BE2C (cell line): ENCODE data around the gene FBXL5.

Source experiments
- DNase-seq: peaks from one replicate; pipeline ENCODE4 v3.0.0-alpha.2; 2020
- H3K27me3 ChIP-seq: fragments of 250-450 bp; sonication (Bioruptor Pico); 2 replicates; pipeline ENCODE4 v1.5.1; 2020; ENCODE audit warnings: mild to moderate bottlenecking
- H3K36me3 ChIP-seq: fragments of 250-450 bp; sonication (Bioruptor Pico); 2 replicates; pipeline ENCODE4 v1.5.1; 2020; ENCODE audit warnings: mild to moderate bottlenecking
- H3K4me1 ChIP-seq: fragments of 250-450 bp; sonication (Bioruptor Pico); 2 replicates; pipeline ENCODE4 v1.5.1; 2020
- H3K4me3 ChIP-seq: 2 replicates; pipeline ENCODE4 v1.5.1; 2011; ENCODE audit warnings: low read depth, low read length
- H3K9me3 ChIP-seq: fragments of 250-450 bp; sonication (Bioruptor Pico); 2 replicates; pipeline ENCODE4 v1.5.1; 2020
- TF ChIP-seq, protein P1 (sequence below): IDR thresholded peaks from 2 replicates; pipeline ENCODE4 v1.5.1; 2012; ENCODE audit warnings: mild to moderate bottlenecking, low read depth, low read length

The FBXL5 gene

DNA sequence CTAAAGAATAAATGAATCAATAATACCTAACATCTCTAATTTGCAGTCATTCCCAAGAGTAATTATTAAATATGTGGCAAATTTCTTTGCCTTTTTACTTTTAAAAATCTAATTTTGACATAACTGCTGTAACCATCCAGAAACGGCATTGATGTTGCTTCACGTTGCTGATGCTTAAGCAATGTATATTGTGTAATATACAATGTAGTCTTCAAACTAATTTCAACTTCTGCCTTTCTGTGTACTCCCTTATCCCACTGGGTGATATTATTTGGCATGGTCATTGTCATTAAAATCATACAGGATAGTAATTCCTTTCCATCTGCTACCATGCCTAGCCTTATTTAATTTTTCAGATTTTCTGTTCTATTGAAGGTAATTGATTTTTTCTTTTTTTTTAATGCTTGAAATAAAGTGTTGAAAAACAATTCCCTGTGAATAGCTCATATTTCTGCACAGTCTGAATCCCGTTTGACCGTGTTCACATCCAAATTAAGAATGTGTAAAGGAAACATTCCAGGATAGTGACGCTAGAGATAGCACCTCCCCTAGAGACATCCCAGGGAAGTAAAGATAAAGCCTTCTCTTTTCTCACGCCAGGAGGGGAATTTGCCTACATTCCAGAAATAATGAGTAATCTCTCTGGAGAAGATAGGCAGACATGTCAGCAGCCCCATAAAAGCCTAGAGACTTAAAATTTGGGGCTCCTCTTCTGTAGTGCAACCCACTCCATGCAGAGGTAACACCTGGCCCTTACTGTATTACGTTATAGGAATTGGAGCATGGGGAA, 35.1 kb upstream of the FBXL5 start:
- H3K4me3 ChIP-seq: no peak overlapping the region
- H3K9me3 ChIP-seq: no peaks in the 10 kb centered on the region
- no peak for DNase-seq
- H3K4me1 ChIP-seq: no peaks in the 10 kb centered on the region; the same call in 1 of the 2 replicates
- H3K36me3 ChIP-seq: peaks cover 5% of the 10 kb centered on the region; the same call in 1 of the 2 replicates
- TF ChIP-seq, protein P1, sequence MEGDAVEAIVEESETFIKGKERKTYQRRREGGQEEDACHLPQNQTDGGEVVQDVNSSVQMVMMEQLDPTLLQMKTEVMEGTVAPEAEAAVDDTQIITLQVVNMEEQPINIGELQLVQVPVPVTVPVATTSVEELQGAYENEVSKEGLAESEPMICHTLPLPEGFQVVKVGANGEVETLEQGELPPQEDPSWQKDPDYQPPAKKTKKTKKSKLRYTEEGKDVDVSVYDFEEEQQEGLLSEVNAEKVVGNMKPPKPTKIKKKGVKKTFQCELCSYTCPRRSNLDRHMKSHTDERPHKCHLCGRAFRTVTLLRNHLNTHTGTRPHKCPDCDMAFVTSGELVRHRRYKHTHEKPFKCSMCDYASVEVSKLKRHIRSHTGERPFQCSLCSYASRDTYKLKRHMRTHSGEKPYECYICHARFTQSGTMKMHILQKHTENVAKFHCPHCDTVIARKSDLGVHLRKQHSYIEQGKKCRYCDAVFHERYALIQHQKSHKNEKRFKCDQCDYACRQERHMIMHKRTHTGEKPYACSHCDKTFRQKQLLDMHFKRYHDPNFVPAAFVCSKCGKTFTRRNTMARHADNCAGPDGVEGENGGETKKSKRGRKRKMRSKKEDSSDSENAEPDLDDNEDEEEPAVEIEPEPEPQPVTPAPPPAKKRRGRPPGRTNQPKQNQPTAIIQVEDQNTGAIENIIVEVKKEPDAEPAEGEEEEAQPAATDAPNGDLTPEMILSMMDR: no peak
- H3K27me3 ChIP-seq: no peaks in the 10 kb centered on the region

DNA sequence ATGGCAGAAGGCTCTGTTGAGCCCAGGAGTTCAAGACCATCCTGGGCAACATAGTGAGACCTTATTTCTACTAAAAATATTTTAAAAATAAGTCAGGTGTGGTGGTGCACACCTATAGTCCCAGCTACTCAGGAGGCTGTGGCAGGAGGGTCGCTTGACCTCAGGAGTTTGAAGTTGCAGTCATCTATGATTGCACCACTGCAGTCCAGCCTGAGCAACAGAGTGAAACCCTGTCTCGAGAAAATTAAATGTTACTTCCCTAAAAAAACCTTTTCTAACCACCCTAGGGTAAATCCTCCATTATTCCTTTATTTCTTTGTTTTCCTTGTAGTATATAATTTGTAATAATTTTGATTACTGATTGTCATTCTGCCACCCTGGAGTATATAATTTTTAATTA, 34.4 kb upstream of the FBXL5 start:
- no peak for DNase-seq
- Histone ChIP-seq H3K27me3 (no peaks in the 10 kb centered on the region), H3K4me1 (no peaks in the 10 kb centered on the region; the same call in 1 of the 2 replicates), H3K9me3 (no peaks in the 10 kb centered on the region), H3K36me3 (peaks cover 5% of the 10 kb centered on the region; the same call in 1 of the 2 replicates), H3K4me3 (no peak overlapping the region)
- TF ChIP-seq, protein P1: no peak

DNA sequence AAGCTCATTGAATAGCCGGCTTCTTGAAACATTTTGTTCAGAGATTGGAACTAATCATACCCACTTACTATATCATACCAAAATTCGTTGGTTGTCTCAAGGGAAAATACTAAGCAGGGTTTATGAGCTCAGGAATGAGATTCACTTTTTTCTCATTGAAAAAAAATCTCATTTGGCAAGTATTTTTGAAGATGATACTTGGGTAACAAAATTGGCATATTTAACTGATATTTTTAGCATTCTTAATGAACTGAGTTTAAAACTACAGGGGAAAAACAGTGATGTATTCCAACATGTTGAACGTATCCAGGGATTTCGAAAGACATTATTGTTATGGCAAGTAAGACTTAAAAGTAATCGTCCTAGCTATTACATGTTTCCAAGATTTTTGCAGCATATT, 32.9 kb upstream of the FBXL5 start:
- no peaks in the 10 kb centered on the region for H3K9me3 ChIP-seq
- no peak for DNase-seq
- TF ChIP-seq, protein P1: no peak
- H3K27me3 ChIP-seq: no peaks in the 10 kb centered on the region
- H3K4me1 ChIP-seq: no peaks in the 10 kb centered on the region; the same call in none of the 2 replicates
- H3K36me3 ChIP-seq: peaks cover 5% of the 10 kb centered on the region; the same call in 1 of the 2 replicates
- H3K4me3 ChIP-seq: no peak overlapping the region

DNA sequence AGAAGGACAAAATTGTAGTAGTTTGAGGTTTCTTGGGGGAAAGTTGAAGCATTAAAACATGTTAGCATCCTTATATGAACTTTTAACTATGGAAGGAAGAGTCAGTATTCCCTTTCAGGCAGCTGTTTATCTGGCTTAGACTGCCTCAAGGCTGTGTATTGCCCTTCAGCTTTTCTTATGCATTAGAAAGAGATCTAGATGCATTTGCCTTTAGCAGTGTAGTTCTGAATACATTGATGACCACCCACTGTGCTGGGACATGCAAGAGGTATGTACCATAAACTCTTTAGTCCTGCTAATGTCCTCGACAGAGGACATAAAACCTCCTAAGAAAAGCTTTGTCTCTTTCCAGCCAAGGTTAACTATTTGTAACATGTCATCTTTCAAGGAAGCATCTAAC, 29.3 kb upstream of the FBXL5 start:
- Histone ChIP-seq H3K36me3 (peaks cover 5% of the 10 kb centered on the region; the same call in 1 of the 2 replicates), H3K27me3 (no peaks in the 10 kb centered on the region), H3K4me1 (peaks cover 2% of the 10 kb centered on the region; the same call in 1 of the 2 replicates), H3K4me3 (no peak overlapping the region), H3K9me3 (no peaks in the 10 kb centered on the region)
- no peak for DNase-seq
- TF ChIP-seq, protein P1: no peak

DNA sequence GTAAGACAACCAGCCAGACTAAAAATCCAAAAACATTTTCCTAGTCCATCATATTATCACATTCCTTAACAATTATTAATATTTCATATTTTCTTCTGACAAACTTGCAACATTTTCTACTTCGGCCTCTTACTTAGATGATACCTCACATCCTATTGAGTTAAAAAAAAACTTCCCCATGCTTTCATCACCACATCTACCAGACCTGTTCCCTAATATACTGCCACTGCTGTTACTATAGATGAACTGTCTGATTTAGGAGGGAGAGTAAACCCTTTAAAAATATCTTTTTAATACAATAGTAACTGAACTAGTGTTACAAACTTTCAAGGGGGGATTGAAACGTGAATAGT, 28.0 kb upstream of the FBXL5 start:
- TF ChIP-seq, protein P1: no peak
- H3K36me3 ChIP-seq: peaks cover 5% of the 10 kb centered on the region; the same call in 1 of the 2 replicates
- H3K27me3 ChIP-seq: no peaks in the 10 kb centered on the region
- H3K4me3 ChIP-seq: peak overlapping the region; percentile 95
- H3K4me1 ChIP-seq: peaks cover 2% of the 10 kb centered on the region; the same call in 1 of the 2 replicates
- no peak for DNase-seq
- H3K9me3 ChIP-seq: no peaks in the 10 kb centered on the region
